GM23248 (cell line): Measurements from ENCODE around the gene TTC3.

Experiments
- EZH2 ChIP-seq: fragments of 200-600 bp; sonication (generic); IDR thresholded peaks from 2 replicates; pipeline ENCODE4 v1.6.1; 2018; ENCODE audit warnings: antibody characterized with exemption, mild to moderate bottlenecking; ENCODE audit not compliant: insufficient read depth, poor library complexity, severe bottlenecking
- EZH2phosphoT487 ChIP-seq: fragments of 200-600 bp; sonication (generic); IDR thresholded peaks from 2 replicates; pipeline ENCODE4 v1.6.1; 2018; ENCODE audit warnings: antibody characterized with exemption, moderate library complexity, mild to moderate bottlenecking, low read depth; ENCODE audit not compliant: insufficient read depth

DNA sequence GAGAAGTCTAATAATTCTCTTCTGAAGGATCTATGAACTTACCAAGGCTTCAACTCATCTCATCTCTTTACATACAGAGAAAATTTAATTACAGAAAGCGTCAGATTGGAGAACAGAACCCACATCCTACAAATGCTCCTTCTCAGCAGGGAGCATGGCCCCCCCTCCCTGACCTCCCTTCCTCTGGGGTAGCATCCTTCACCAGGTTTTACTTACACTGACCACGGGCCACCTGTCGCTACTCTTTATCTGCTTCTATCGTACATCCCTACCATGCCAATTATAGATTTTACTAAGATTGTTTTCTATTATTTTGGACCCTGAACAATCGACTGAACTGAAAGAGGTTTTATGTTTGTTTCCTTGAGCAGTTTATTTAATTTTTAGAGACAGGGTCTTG is 40.8 kb upstream of the TTC3 start:
- TF ChIP-seq EZH2phosphoT487 (no peak), EZH2 (no peak)
